ENCODE data around the gene CMA1. TPM values are rescaled to one million over a fixed set of nuclear protein-coding genes. Genes with fewer than 3 reads are reported as not detected.

CMA1 gene
- total RNA-seq, 1 experiment from 2014 or later = not detected

DNA sequence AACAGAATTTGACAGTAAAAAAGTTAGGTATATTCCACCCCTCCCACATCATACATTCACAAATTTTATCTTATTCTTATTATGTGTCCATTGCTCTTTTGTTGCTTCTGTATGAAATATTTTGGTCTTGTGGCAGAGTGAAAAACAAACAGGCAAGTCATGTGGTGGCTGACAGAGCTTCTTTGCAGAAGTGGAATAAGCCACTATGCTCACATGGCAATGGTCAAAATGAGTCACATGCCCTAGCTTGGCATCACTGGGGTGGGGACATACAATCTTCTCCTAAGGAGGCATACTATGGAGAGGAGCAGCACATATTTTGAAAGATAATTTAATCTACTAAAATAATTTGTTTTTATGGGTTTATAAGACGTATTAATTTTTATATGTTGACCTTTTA is 27.7 kb upstream of the CMA1 start:
- H3K79me2 ChIP-seq (ENCODE audit: insufficient read depth, low read length) = no peaks in the 10 kb centered on the region
- H3K18ac ChIP-seq (ENCODE audit: insufficient read length, low read depth, low read length) = no peak overlapping the region
- H2AK5ac ChIP-seq (ENCODE audit: insufficient read length, low read length) = no peak overlapping the region
- no peaks in the 10 kb centered on the region for H4K20me1 ChIP-seq (ENCODE audit: control insufficient read depth, insufficient read depth, insufficient read length)
- no peak overlapping the region for H3K9ac ChIP-seq (ENCODE audit: extremely low read depth, insufficient read length, low read length)
- Mint-ChIP-seq H3K27me3 (ENCODE audit: low read depth) (no peaks in the 10 kb centered on the region; the same call in 1 of the 2 replicates), H3K4me3 (no peak overlapping the region), H3K9me3 (peaks cover 0 to 74% of the 10 kb centered on the region in 2 experiments; a peak in 2 of 5 replicates), H3K27ac (no peak overlapping the region), H3K4me1 (no peaks in the 10 kb centered on the region), H3K36me3 (ENCODE audit: insufficient read depth in 1 of 3, low read depth in 3 of 3) (peaks cover 0 to 28% (median 0%) of the 10 kb centered on the region in 3 experiments; a peak in 2 of 7 replicates)
- H3K56ac ChIP-seq (ENCODE audit: insufficient read length, low read depth, low read length) = no peak overlapping the region
- no peak overlapping the region for H2BK5ac ChIP-seq (ENCODE audit: insufficient read length, low read length)
- no peak overlapping the region for H2BK15ac ChIP-seq (ENCODE audit: low read depth, low read length)
- H4K8ac ChIP-seq (replicated peaks; ENCODE audit: insufficient read length, low read depth, low read length) = no peak overlapping the region
- no peaks in the 10 kb centered on the region for H3K9me3 ChIP-seq (ENCODE audit: control insufficient read depth, low read depth, low read length)
- no peaks in the 10 kb centered on the region for H3K23me2 ChIP-seq (ENCODE audit: insufficient read length, low read depth, low read length, poor library complexity, severe bottlenecking)
- no peak overlapping the region for H2BK12ac ChIP-seq (ENCODE audit: insufficient read length, low read depth, low read length)
- no peaks in the 10 kb centered on the region for H3K79me1 ChIP-seq (ENCODE audit: insufficient read depth, low read depth, low read length, poor library complexity, severe bottlenecking)
- TF ChIP-seq, protein P1, sequence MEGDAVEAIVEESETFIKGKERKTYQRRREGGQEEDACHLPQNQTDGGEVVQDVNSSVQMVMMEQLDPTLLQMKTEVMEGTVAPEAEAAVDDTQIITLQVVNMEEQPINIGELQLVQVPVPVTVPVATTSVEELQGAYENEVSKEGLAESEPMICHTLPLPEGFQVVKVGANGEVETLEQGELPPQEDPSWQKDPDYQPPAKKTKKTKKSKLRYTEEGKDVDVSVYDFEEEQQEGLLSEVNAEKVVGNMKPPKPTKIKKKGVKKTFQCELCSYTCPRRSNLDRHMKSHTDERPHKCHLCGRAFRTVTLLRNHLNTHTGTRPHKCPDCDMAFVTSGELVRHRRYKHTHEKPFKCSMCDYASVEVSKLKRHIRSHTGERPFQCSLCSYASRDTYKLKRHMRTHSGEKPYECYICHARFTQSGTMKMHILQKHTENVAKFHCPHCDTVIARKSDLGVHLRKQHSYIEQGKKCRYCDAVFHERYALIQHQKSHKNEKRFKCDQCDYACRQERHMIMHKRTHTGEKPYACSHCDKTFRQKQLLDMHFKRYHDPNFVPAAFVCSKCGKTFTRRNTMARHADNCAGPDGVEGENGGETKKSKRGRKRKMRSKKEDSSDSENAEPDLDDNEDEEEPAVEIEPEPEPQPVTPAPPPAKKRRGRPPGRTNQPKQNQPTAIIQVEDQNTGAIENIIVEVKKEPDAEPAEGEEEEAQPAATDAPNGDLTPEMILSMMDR (conservative IDR thresholded peaks at IDR 0.05) = no peak
- no peak overlapping the region for H4K5ac ChIP-seq (ENCODE audit: insufficient read length, low read depth, low read length)
- no peak overlapping the region for H3K4me2 ChIP-seq (ENCODE audit: insufficient read depth, insufficient read length, low read length)
- no peaks in the 10 kb centered on the region for H3K27me3 ChIP-seq (ENCODE audit: insufficient read depth, low read length)
- H3K4me1 ChIP-seq (ENCODE audit: insufficient read depth, low read length) = no peaks in the 10 kb centered on the region
- no peak overlapping the region for H3K14ac ChIP-seq (ENCODE audit: insufficient read depth, low read length)
- H3K4ac ChIP-seq (ENCODE audit: low read depth, low read length) = no peak overlapping the region
- no peak overlapping the region for H2BK120ac ChIP-seq (ENCODE audit: low read depth, low read length, poor library complexity, severe bottlenecking)
- DNase-seq = no peak
- no CpG with 5 or more reads among the region's 1 CpG for WGBS (ENCODE audit: extremely low coverage, insufficient read length, low lambda C conversion rate)
- H3K27ac ChIP-seq (ENCODE audit: insufficient read length, low read depth, low read length) = no peak overlapping the region
- H4K91ac ChIP-seq (ENCODE audit: insufficient read length, low read depth, low read length) = no peak overlapping the region
- no peak overlapping the region for H3T11ph ChIP-seq (ENCODE audit: low read length)
- H2AFZ ChIP-seq (ENCODE audit: low read length) = no peak overlapping the region
- no peak overlapping the region for H2BK20ac ChIP-seq (ENCODE audit: low read depth, low read length, poor library complexity, severe bottlenecking)
- H3K23ac ChIP-seq (ENCODE audit: insufficient read length, low read depth, low read length) = no peak overlapping the region

All from H9 (cell line).